Right atrium auricular region (tissue), 2 donors: Measurements from ENCODE around the gene CCDC85C. TPM values are rescaled to one million over a fixed set of nuclear protein-coding genes. Genes with fewer than 3 reads are reported as not detected.

Experiments
- DNase-seq: peaks from one replicate; pipeline ENCODE4 v3.0.0-alpha.2; 2019; ENCODE audit warnings: low spot score
- H3K27ac ChIP-seq, 2 donors: fragments of 200-600 bp; sonication (generic); 1 replicate in 1 of 2; 2 replicates in 1 of 2; pipeline ENCODE4 v1.5.1; 2016 to 2019
- H3K27me3 ChIP-seq, 2 donors: fragments of 200-600 bp; sonication (generic); one replicate each; pipeline versions ENCODE4 v1.5.1 to v1.6.0; 2017 to 2019
- H3K36me3 ChIP-seq: fragments of 200-600 bp; sonication (generic); one replicate; pipeline ENCODE4 v1.5.1; 2016
- H3K4me1 ChIP-seq, 2 donors: fragments of 200-600 bp; sonication (generic); one replicate each; pipeline versions ENCODE4 v1.5.1 to v1.6.0; 2017 to 2019
- H3K4me3 ChIP-seq, 2 donors: fragments of 200-600 bp; sonication (generic); 1 replicate in 1 of 2; 2 replicates in 1 of 2; pipeline ENCODE4 v1.5.1; 2017 to 2019; ENCODE audit warnings: mild to moderate bottlenecking in 1 of 2, moderate library complexity in 1 of 2
- H3K9me3 ChIP-seq, 2 donors: fragments of 200-600 bp; sonication (generic); one replicate each; pipeline ENCODE4 v1.5.1; 2019
- total RNA-seq, 2 donors: library from RNA; depleted of rRNA; stranded (reverse); fragments of >200 nt; gene quantifications; one replicate each; pipeline ENCODE4 v1.1.0, GENCODE V29; 2016
- TF ChIP-seq, protein P1 (sequence below), 2 donors: fragments of 200-600 bp; sonication (generic); IDR thresholded peaks; one replicate each; pipeline ENCODE4 v1.5.1; 2019; ENCODE audit warnings: antibody characterized with exemption in 2 of 2

Gene CCDC85C
- total RNA-seq, 2 donors from 2014 or later: 17.1 to 17.7 TPM

DNA sequence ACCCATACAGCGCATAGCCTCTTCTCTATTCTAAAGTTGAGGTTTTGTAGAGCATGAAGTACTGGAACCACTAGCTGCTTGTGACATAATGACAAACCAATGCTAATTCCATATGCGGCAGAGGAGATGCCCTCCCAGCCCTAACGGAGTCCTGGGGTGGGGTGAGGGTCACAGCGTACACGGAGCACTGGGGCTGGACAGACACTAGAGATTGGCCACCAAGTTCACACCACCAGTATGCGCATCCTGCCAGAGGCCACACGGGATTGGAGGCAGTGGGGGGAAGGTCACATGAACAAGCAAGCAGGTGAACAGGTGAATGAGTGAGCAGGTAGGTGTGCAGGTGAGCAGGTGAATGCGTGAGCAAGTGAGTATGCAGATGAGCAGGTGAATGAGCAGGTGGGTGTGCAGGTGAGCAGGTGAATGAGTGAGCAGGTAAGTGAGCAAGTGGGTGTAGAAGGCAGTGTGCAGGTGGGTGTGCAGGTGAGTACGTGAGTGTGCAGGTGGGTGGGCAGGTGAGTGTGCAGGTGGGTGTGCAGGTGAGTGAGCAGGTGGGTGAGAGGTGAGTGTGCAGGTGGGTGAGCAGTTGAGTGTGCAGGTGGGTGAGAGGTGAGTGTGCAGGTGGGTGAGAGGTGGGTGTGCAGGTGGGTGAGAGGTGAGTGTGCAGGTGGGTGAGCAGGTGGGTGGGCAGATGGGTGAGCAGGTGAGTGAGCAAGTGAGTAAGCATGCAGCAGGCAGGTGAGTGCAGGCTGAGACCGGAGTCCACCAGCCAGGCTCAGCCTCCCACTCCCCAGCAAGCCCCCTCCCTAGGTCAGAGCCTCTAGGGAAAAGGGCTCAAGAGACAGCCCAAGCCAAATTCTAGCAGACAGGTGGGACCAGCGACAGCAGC, 52.7 kb downstream of the CCDC85C start:
- H3K4me1 ChIP-seq: peaks cover 0 to 46% of the 10 kb centered on the region in 2 donors
- H3K4me3 ChIP-seq: no peak overlapping the region
- no peak overlapping the region for H3K27ac ChIP-seq
- no peaks in the 10 kb centered on the region for H3K27me3 ChIP-seq
- H3K9me3 ChIP-seq: no peaks in the 10 kb centered on the region
- DNase-seq: no peak
- H3K36me3 ChIP-seq: no peaks in the 10 kb centered on the region
- TF ChIP-seq, protein P1, sequence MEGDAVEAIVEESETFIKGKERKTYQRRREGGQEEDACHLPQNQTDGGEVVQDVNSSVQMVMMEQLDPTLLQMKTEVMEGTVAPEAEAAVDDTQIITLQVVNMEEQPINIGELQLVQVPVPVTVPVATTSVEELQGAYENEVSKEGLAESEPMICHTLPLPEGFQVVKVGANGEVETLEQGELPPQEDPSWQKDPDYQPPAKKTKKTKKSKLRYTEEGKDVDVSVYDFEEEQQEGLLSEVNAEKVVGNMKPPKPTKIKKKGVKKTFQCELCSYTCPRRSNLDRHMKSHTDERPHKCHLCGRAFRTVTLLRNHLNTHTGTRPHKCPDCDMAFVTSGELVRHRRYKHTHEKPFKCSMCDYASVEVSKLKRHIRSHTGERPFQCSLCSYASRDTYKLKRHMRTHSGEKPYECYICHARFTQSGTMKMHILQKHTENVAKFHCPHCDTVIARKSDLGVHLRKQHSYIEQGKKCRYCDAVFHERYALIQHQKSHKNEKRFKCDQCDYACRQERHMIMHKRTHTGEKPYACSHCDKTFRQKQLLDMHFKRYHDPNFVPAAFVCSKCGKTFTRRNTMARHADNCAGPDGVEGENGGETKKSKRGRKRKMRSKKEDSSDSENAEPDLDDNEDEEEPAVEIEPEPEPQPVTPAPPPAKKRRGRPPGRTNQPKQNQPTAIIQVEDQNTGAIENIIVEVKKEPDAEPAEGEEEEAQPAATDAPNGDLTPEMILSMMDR (IDR thresholded peaks at IDR 0.05): no peak

DNA sequence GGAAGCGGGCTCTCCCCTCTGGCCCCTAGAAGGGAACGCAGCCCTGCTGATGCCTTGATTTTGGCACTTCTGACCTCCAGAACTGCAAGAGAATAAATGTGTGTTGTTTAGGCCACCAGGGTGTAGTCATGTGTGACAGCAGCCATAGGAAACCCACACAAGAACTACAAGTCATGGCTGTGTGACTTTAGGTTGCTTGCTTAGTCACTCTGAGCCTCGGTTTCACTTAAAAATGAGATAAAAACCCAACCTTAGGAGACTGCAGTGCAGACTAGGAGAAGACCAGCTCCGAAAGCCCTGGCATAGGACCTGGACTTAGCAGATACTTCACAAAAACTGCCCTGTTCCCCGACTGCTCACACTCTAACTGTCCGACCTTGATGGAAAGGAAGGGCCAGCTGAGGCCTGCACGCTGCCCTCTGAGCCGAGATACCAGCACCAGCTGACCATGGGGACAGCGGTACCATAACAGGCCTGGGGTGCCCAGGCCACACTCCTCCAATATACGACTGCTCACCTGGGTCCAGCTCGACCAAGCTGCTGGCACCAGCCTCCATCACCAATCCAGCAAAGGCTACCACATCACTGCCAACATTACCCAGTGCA, 53.5 kb downstream of the CCDC85C start:
- no peak overlapping the region for H3K4me3 ChIP-seq
- H3K9me3 ChIP-seq: no peaks in the 10 kb centered on the region
- H3K36me3 ChIP-seq: no peaks in the 10 kb centered on the region
- TF ChIP-seq, protein P1 (IDR thresholded peaks at IDR 0.05): no peak
- no peaks in the 10 kb centered on the region for H3K27me3 ChIP-seq
- no peak for DNase-seq
- no peak overlapping the region for H3K27ac ChIP-seq
- H3K4me1 ChIP-seq: peaks cover 0 to 54% of the 10 kb centered on the region in 2 donors

DNA sequence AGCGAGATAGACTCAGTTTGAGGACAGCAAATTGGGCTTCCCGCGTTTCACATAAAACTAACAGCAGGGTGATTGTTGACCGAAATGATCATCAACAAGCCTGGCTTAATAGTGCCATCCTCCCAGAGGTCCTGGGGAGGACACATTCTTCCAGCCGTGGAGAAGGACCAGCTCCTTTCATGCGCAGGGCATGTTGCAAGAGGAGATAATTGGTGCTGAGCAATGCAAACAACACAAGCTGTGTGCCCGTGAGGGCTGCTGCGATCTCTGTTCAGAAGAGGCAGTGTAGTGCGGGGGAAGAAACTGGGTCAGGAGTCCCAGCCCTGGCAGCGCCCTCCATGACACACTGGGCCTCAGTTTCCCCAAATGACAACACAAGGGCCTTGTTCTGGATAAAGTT, 54.3 kb downstream of the CCDC85C start:
- peaks cover 0 to 55% of the 10 kb centered on the region in 2 donors for H3K4me1 ChIP-seq
- no peaks in the 10 kb centered on the region for H3K27me3 ChIP-seq
- H3K36me3 ChIP-seq: no peaks in the 10 kb centered on the region
- no peak overlapping the region for H3K4me3 ChIP-seq
- no peaks in the 10 kb centered on the region for H3K9me3 ChIP-seq
- DNase-seq: no peak
- TF ChIP-seq, protein P1 (IDR thresholded peaks at IDR 0.05): no peak
- no peak overlapping the region for H3K27ac ChIP-seq

DNA sequence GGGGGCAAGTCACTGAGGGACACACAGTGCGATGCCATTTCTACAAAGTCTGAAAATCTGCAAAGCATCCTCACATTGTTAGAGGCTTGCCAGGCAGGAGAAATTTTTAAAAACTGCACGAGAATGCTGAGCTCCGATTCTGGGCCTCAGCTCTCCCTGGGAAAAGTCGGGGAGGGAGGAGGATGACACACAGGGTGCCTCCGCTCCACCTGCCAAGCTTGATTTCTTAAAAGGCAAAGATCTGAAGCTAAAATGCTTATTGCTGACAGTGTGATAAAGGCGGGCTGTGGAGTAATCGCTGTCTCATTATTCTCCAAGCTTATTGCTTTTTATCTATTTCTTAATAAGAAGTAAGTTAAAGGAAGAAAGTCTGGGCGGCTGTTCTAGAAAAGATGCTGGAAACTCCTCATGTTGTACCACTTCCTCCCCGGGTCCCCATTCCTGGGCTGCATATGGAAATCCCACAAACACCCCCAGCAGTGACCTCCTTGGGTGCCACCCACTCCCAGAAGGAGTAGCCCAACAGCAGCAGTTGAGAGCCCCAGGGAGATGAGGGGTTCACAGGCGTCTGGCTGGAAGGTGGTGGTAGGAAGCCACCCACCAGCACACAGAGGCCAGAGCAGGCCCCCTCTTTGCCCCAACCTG, 55.0 kb downstream of the CCDC85C start:
- H3K9me3 ChIP-seq: no peaks in the 10 kb centered on the region
- no peaks in the 10 kb centered on the region for H3K36me3 ChIP-seq
- TF ChIP-seq, protein P1 (IDR thresholded peaks at IDR 0.05): no peak
- H3K27ac ChIP-seq: no peak overlapping the region
- no peak for DNase-seq
- H3K27me3 ChIP-seq: no peaks in the 10 kb centered on the region
- peaks cover 0 to 50% of the 10 kb centered on the region in 2 donors for H3K4me1 ChIP-seq
- no peak overlapping the region for H3K4me3 ChIP-seq

DNA sequence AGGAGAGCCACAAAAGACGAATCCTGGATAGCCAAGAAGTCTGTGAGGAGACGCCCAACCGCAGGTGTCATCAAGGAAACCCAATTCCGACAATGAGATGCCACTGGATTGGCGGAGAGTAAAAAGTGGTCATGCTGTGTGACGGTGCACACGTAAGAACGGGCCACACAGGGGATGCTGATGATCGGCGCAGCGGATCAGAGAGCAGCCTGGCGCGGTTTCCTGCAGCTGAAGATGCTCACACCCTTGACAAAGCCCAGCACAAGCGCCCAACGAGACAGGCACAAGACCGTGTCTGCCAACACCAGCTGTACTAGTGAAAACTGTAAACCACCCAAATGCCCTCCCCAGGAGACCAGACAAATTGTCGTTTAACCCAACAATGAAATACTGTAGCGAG, 55.8 kb downstream of the CCDC85C start:
- H3K36me3 ChIP-seq: no peaks in the 10 kb centered on the region
- TF ChIP-seq, protein P1 (IDR thresholded peaks at IDR 0.05): no peak
- H3K4me3 ChIP-seq: no peak overlapping the region
- no peak for DNase-seq
- no peaks in the 10 kb centered on the region for H3K9me3 ChIP-seq
- H3K4me1 ChIP-seq: peaks cover 0 to 43% of the 10 kb centered on the region in 2 donors
- H3K27ac ChIP-seq: no peak overlapping the region
- no peaks in the 10 kb centered on the region for H3K27me3 ChIP-seq
